B cell (primary cell): ENCODE data around the gene LIMCH1. TPM values are rescaled to one million over a fixed set of nuclear protein-coding genes. Genes with fewer than 3 reads are reported as not detected.

Source experiments
- ATAC-seq: fragments of 200-7000 bp; cut with Tn5 transposase; one replicate; pipeline ENCODE4 v1.10.0; 2021; ENCODE audit warnings: low read depth, mild to moderate bottlenecking, moderate number of reproducible peaks, moderate library complexity
- CTCF ChIA-PET: fragments of 350-600 bp; sonication (Branson Sonifier 250); formaldehyde crosslinking; loops from one replicate; lab custom pipeline; 2021; ENCODE audit warnings: antibody characterized with exemption, inconsistent platforms; lab: Charles Lee
- POLR2A ChIA-PET: fragments of 350-600 bp; sonication (Branson Sonifier 250); formaldehyde crosslinking; loops from one replicate; lab custom pipeline; 2021; ENCODE audit warnings: antibody characterized with exemption; lab: Charles Lee
- DNase-seq: peaks from one replicate; pipeline ENCODE4 v3.0.0; 2013
- H2AFZ ChIP-seq: 2 replicates; pipeline ENCODE4 v1.6.1; 2012; ENCODE audit warnings: mild to moderate bottlenecking, low read depth, low read length; ENCODE audit not compliant: insufficient read depth, poor library complexity, severe bottlenecking
- H3K27ac ChIP-seq, 2 donors: 1 replicate in 1 of 2; 2 replicates in 1 of 2; pipeline ENCODE4 v1.5.1; 2012 to 2013; ENCODE audit warnings: low read length in 2 of 2, mild to moderate bottlenecking in 2 of 2, moderate library complexity in 1 of 2
- H3K27me3 ChIP-seq, 4 experiments: fragments of 200-600 bp in 1 of 4; sonication (generic) in 1 of 4; replicated peaks in 1 of 4; 1 replicate in 2 of 4; 2 replicates in 2 of 4; pipeline versions ENCODE4 v1.6.1 to v1.7.0; 2013 to 2016; ENCODE audit warnings: low read length in 3 of 4, mild to moderate bottlenecking in 2 of 4, mixed read lengths in 1 of 4, moderate library complexity in 1 of 4; ENCODE audit not compliant: insufficient read depth in 4 of 4, control insufficient read depth in 3 of 4; ENCODE audit errors: control extremely low read depth in 1 of 4
- H3K36me3 ChIP-seq, 2 experiments: replicated peaks in 1 of 2; 1 replicate in 1 of 2; 2 replicates in 1 of 2; pipeline versions ENCODE4 v1.6.1 to v1.7.1; 2013; ENCODE audit warnings: low read length in 1 of 2; ENCODE audit not compliant: insufficient read depth in 2 of 2, control insufficient read depth in 1 of 2; ENCODE audit errors: control extremely low read depth in 1 of 2, extremely low read depth in 1 of 2
- H3K4me1 ChIP-seq, 2 donors: fragments of 200-600 bp in 1 of 2; sonication (generic) in 1 of 2; 1 replicate in 1 of 2; 2 replicates in 1 of 2; pipeline versions ENCODE4 v1.5.1 to v1.6.1; 2013 to 2017; ENCODE audit warnings: low read length in 2 of 2; ENCODE audit not compliant: control insufficient read depth in 2 of 2, insufficient read depth in 2 of 2
- H3K4me2 ChIP-seq: replicated peaks from 2 replicates; pipeline ENCODE3; 2012; ENCODE audit warnings: mild to moderate bottlenecking, low read depth, low read length; ENCODE audit not compliant: poor library complexity, severe bottlenecking
- H3K4me3 ChIP-seq, 5 experiments: fragments of 200-600 bp in 1 of 5; sonication (generic) in 1 of 5; 1 replicate in 3 of 5; 2 replicates in 2 of 5; pipeline versions ENCODE4 v1.5.1 to v1.7.0; 2011 to 2016; ENCODE audit warnings: low read length in 4 of 5, mild to moderate bottlenecking in 4 of 5, low read depth in 2 of 5, control low read depth in 1 of 5, moderate library complexity in 1 of 5; ENCODE audit not compliant: insufficient read depth in 1 of 5; ENCODE audit errors: control extremely low read depth in 1 of 5, extremely low read depth in 1 of 5
- H3K79me2 ChIP-seq: fragments of 200-600 bp; sonication (generic); one replicate; pipeline ENCODE4 v1.6.0; 2016; ENCODE audit warnings: low read length; ENCODE audit not compliant: control insufficient read depth, insufficient read depth
- H3K9ac ChIP-seq: fragments of 200-600 bp; sonication (generic); 2 replicates; pipeline ENCODE4 v1.6.1; 2017; ENCODE audit warnings: mild to moderate bottlenecking, low read length, moderate library complexity
- H3K9me3 ChIP-seq, 3 donors: one replicate each; pipeline versions ENCODE4 v1.6.1 to v1.7.1; 2013; ENCODE audit warnings: low read length in 2 of 3; ENCODE audit not compliant: control insufficient read depth in 2 of 3, insufficient read depth in 1 of 3; ENCODE audit errors: control extremely low read depth in 1 of 3
- H4K20me1 ChIP-seq: 2 replicates; pipeline ENCODE4 v1.6.0; 2012; ENCODE audit warnings: mild to moderate bottlenecking, low read length; ENCODE audit not compliant: insufficient read depth, control insufficient read depth, poor library complexity, severe bottlenecking
- H3K27ac Mint-ChIP-seq: one replicate; pipeline ENCODE4 v1.8.0; 2021; ENCODE audit warnings: mixed read lengths
- H3K27me3 Mint-ChIP-seq: one replicate; pipeline ENCODE4 v1.8.0; 2021; ENCODE audit warnings: mixed read lengths
- H3K4me1 Mint-ChIP-seq: one replicate; pipeline ENCODE4 v1.8.0; 2021; ENCODE audit warnings: mixed read lengths
- H3K4me3 Mint-ChIP-seq: one replicate; pipeline ENCODE4 v1.8.0; 2021; ENCODE audit warnings: mixed read lengths
- H3K9me3 Mint-ChIP-seq: one replicate; pipeline ENCODE4 v1.8.0; 2022; ENCODE audit warnings: mixed read lengths; ENCODE audit not compliant: insufficient read depth
- CTCF ChIP-seq: fragments of 200-600 bp; IDR thresholded peaks from one replicate; pipeline ENCODE4 v1.8.0; 2022; ENCODE audit warnings: antibody characterized with exemption, mild to moderate bottlenecking
- EZH2 ChIP-seq: IDR thresholded peaks from 2 replicates; pipeline ENCODE4 v1.6.1; 2012; ENCODE audit warnings: borderline replicate concordance, low read depth, mild to moderate bottlenecking, moderate library complexity, low read length; ENCODE audit not compliant: insufficient read depth, poor library complexity, severe bottlenecking
- WGBS: methylation state at CpG from one replicate; pipeline ENCODE4 v1.1.5; 2013; ENCODE audit warnings: missing lambda C conversion rate; ENCODE audit not compliant: insufficient coverage; 5-methylcytosine and 5-hydroxymethylcytosine counted together
- intact Hi-C: fragments of 100-400 bp; cut with micrococcal nuclease; formaldehyde crosslinking; loops from one replicate; pipeline ENCODE4 v1.10.0; 2022
- polyA plus RNA-seq: library from polyadenylated mRNA; depleted of rRNA; stranded (reverse); fragments of >200 nt; gene quantifications from 2 replicates; pipeline ENCODE4 v1.2.3, GENCODE V29; 2012
- total RNA-seq, 2 donors: library from RNA; stranded (reverse); fragments of 120-200 nt in 1 of 2; gene quantifications; 1 replicate in 1 of 2; 2 replicates in 1 of 2; pipeline versions ENCODE4 v1.2.3 to v1.2.4, GENCODE V29; 2013 to 2022

Gene LIMCH1
- total and polyA plus RNA-seq, 2 donors (not counting 1 experiment from before 2014, with no cell fraction given): not detected

GRCh38 chr4:41686893-41687292 is 148.9 kb downstream of the LIMCH1 start:
- Mint-ChIP-seq H3K27me3 (peaks cover 3% of the 10 kb centered on the region), H3K4me1 (no peaks in the 10 kb centered on the region), H3K4me3 (no peak overlapping the region), H3K27ac (no peak overlapping the region), H3K9me3 (no peaks in the 10 kb centered on the region)
- Histone ChIP-seq H3K4me2 (no peak overlapping the region), H4K20me1 (no peaks in the 10 kb centered on the region), H3K4me3 (no peak overlapping the region), H3K27ac (no peak overlapping the region), H2AFZ (no peak overlapping the region), H3K27me3 (peaks cover 0 to 4% (median 0%) of the 10 kb centered on the region in 4 experiments), H3K9me3 (no peaks in the 10 kb centered on the region), H3K36me3 (no peaks in the 10 kb centered on the region), H3K9ac (no peak overlapping the region), H3K4me1 (no peaks in the 10 kb centered on the region), H3K79me2 (no peaks in the 10 kb centered on the region)
- intact Hi-C loops: no loop called here
- CTCF ChIA-PET: interaction anchor here (0.9 kb wide), 1 partner anchor 13 kb away, joined by 3 read pairs; no protein-coding TSS in a partner anchor
- no peak for TF ChIP-seq EZH2
- no peak for TF ChIP-seq CTCF
- POLR2A ChIA-PET: no interaction called here
- 100% methylated on average over 3 of the region's 8 CpGs for WGBS
- no peak for ATAC-seq
- DNase-seq: no peak

- TF ChIP-seq CTCF: no peak
- CTCF ChIA-PET: no interaction called here
- POLR2A ChIA-PET: no interaction called here
- Mint-ChIP-seq H3K4me3 (no peak overlapping the region), H3K27me3 (peaks cover 5% of the 10 kb centered on the region), H3K4me1 (no peaks in the 10 kb centered on the region), H3K27ac (no peak overlapping the region), H3K9me3 (no peaks in the 10 kb centered on the region)
- no peaks in the 10 kb centered on the region for H3K4me1 ChIP-seq
- no peaks in the 10 kb centered on the region for H3K79me2 ChIP-seq
- DNase-seq: no peak
- H3K9me3 ChIP-seq: no peaks in the 10 kb centered on the region
- WGBS: no CpG with 5 or more reads among the region's 5 CpGs
- no peaks in the 10 kb centered on the region for H3K36me3 ChIP-seq
- intact Hi-C loops: no loop called here
- ATAC-seq: no peak
- H2AFZ ChIP-seq: no peak overlapping the region
- no peak overlapping the region for H3K27ac ChIP-seq
- H3K4me2 ChIP-seq: no peak overlapping the region
- H3K27me3 ChIP-seq: peaks cover 0 to 4% (median 0%) of the 10 kb centered on the region in 4 experiments
- H3K9ac ChIP-seq: no peak overlapping the region
- H4K20me1 ChIP-seq: no peaks in the 10 kb centered on the region
- H3K4me3 ChIP-seq: no peak overlapping the region
These were observed 150.0 kb downstream of the LIMCH1 start for GRCh38 chr4:41687971-41688370.
